ENCODE measurements around the gene ELAVL3.

DNA sequence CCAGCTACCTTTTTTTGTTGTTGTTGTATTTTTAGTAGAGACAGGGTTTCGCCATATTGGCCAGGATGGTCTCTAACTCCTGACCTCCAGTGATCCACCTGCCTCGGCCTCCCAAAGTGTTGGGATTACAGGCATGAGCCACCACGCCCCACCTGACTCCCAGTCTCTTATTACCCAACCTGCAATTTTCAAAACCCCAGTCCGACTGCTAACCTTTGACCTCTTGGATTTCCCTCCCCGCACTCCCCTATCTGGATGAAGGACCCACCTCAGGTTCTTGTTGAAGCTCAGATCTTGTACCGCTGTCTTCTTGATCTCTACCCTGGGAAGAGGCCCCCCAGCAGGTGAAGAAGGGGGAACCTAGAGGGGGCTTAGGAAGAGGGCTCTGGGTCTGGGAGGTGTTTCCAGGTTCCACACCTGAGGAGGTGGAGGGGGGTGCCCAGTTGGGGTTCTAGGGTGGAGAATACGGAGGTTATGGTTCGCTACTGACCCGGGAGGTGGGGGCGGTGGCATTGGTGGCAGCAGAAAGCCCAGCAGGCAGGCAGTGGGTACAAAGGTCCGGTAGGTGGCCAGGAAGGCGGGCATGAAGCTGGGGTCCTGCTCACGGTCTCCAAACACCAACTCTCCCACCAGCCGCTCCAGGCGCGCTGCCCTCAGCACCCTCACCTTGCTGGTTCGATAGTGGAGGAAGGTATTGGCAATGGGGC, 64.3 kb downstream of the ELAVL3 start:
- TF ChIP-seq CTCF (IDR thresholded peaks at IDR 0.05) (no peak), POLR2A (IDR thresholded peaks at IDR 0.05) (no peak)
